HCT116 (cell line): Measurements from ENCODE around the gene MLC1. TPM values are rescaled to one million over a fixed set of nuclear protein-coding genes. Genes with fewer than 3 reads are reported as not detected.

Experiments used
- ATAC-seq: fragments of 200-7000 bp; cut with Tn5 transposase; 2 replicates; pipeline ENCODE4 v1.9.1; 2020; ENCODE audit warnings: mild to moderate bottlenecking, moderate library complexity
- BruUV-seq: library from RNA; stranded (reverse); fragments of 400-500 nt; replicated peaks from 2 replicates; lab custom pipeline; 2021; lab: Mats Ljungman, UMichigan
- CTCF ChIA-PET: fragments of 300-600 bp; sonication (Branson Sonifier 250); formaldehyde crosslinking; loops from one replicate; lab custom pipeline; 2021; ENCODE audit warnings: antibody characterized with exemption; lab: Charles Lee
- POLR2A ChIA-PET: fragments of 300-600, 350-600 bp; sonication (Branson Sonifier 250); formaldehyde crosslinking; loops from one replicate; lab custom pipeline; 2021; ENCODE audit warnings: antibody characterized with exemption; lab: Charles Lee
- RAD21 ChIA-PET, 2 experiments: fragments of 300-600 bp; sonication (Branson Sonifier 250); formaldehyde crosslinking; loops; one replicate each; lab custom pipeline; 2023; ENCODE audit warnings: low total read pairs in 2 of 2; ENCODE audit not compliant: uncharacterized antibody in 2 of 2, unreplicated experiment in 2 of 2, low non-redundant PET in 1 of 2; lab: Charles Lee
- DNase-seq: peaks from one replicate; pipeline ENCODE4 v3.0.0-alpha.2; 2010; ENCODE audit warnings: low read depth, low spot score
- H2AFZ ChIP-seq: fragments of 200-600 bp; shearing (Covaris generic), sonication (generic); 2 replicates; pipeline ENCODE4 v1.6.1; 2017; ENCODE audit warnings: low read depth, mixed run types, mixed read lengths, antibody characterized with exemption, low read length; ENCODE audit not compliant: poor library complexity, severe bottlenecking
- H3K27ac ChIP-seq: 2 replicates; pipeline ENCODE4 v1.5.1; 2012; ENCODE audit warnings: low read depth, low read length
- H3K27me3 ChIP-seq: fragments of 200-600 bp; sonication (generic); 2 replicates; pipeline ENCODE4 v1.6.1; 2016; ENCODE audit warnings: mixed run types, low read length, mixed read lengths; ENCODE audit not compliant: insufficient read depth
- H3K36me3 ChIP-seq, 2 experiments: fragments of 200-500 bp in 1 of 2; fragments of 200-600 bp in 1 of 2; sonication (Bioruptor generic) in 1 of 2; sonication (generic) in 1 of 2; 2 replicates each; pipeline versions ENCODE4 v1.5.1 to v1.6.1; 2014 to 2016; ENCODE audit warnings: low read length in 2 of 2, inconsistent platforms in 1 of 2, mixed read lengths in 1 of 2, mixed run types in 1 of 2; ENCODE audit not compliant: insufficient read depth in 2 of 2, control insufficient read depth in 1 of 2
- H3K4me1 ChIP-seq, 2 experiments: fragments of 200-600 bp in 1 of 2; sonication (generic) in 1 of 2; 2 replicates each; pipeline versions ENCODE4 v1.5.1 to v1.6.1; 2012 to 2017; ENCODE audit warnings: low read length in 2 of 2, inconsistent platforms in 1 of 2, mild to moderate bottlenecking in 1 of 2, mixed read lengths in 1 of 2, mixed run types in 1 of 2, moderate library complexity in 1 of 2; ENCODE audit not compliant: insufficient read depth in 2 of 2, control insufficient read depth in 1 of 2
- H3K4me2 ChIP-seq: fragments of 200-600 bp; sonication (generic); 2 replicates; pipeline ENCODE4 v1.6.1; 2017; ENCODE audit warnings: mixed run types, low read length, mixed read lengths
- H3K4me3 ChIP-seq, 2 experiments: fragments of 200-600 bp in 1 of 2; sonication (generic) in 1 of 2; replicated peaks in 1 of 2; 2 replicates each; pipeline ENCODE4 v1.5.1; 2011 to 2016; ENCODE audit warnings: low read length in 2 of 2, control low read depth in 1 of 2, low read depth in 1 of 2, mild to moderate bottlenecking in 1 of 2, mixed read lengths in 1 of 2, mixed run types in 1 of 2
- H3K79me2 ChIP-seq: fragments of 200-600 bp; sonication (generic); 2 replicates; pipeline ENCODE4 v1.6.1; 2017; ENCODE audit warnings: mild to moderate bottlenecking, mixed run types, low read length, moderate library complexity, mixed read lengths; ENCODE audit not compliant: insufficient read depth
- H3K9ac ChIP-seq: fragments of 200-600 bp; sonication (generic); 2 replicates; pipeline ENCODE4 v1.6.1; 2016; ENCODE audit warnings: low read length, mixed read lengths
- H3K9me2 ChIP-seq: fragments of 200-600 bp; sonication (generic), shearing (Covaris generic); 2 replicates; pipeline ENCODE4 v1.6.1; 2017; ENCODE audit warnings: mixed run types, mild to moderate bottlenecking, moderate library complexity; ENCODE audit not compliant: insufficient read depth
- H3K9me3 ChIP-seq, 2 experiments: fragments of 200-500 bp in 1 of 2; fragments of 200-600 bp in 1 of 2; sonication (Bioruptor generic) in 1 of 2; sonication (generic) in 1 of 2; 2 replicates each; pipeline ENCODE4 v1.6.1; 2014 to 2017; ENCODE audit warnings: low read length in 2 of 2, mixed read lengths in 2 of 2, inconsistent platforms in 1 of 2, low read depth in 1 of 2, mild to moderate bottlenecking in 1 of 2, mixed run types in 1 of 2, moderate library complexity in 1 of 2; ENCODE audit not compliant: control insufficient read depth in 1 of 2, insufficient read depth in 1 of 2
- H4K20me1 ChIP-seq: fragments of 200-600 bp; sonication (generic), shearing (Covaris generic); 2 replicates; pipeline ENCODE4 v1.6.1; 2017; ENCODE audit warnings: mixed run types, mild to moderate bottlenecking, moderate library complexity; ENCODE audit not compliant: insufficient read depth
- CBX3 ChIP-seq: IDR thresholded peaks from 2 replicates; pipeline ENCODE4 v1.6.1; 2012; ENCODE audit warnings: low read depth
- CEBPB ChIP-seq: IDR thresholded peaks from 2 replicates; pipeline ENCODE4 v1.6.1; 2012; ENCODE audit warnings: low read depth
- EGR1 ChIP-seq: IDR thresholded peaks from 2 replicates; pipeline ENCODE4 v1.6.1; 2012; ENCODE audit warnings: low read depth
- ELF1 ChIP-seq: IDR thresholded peaks from 2 replicates; pipeline ENCODE4 v1.6.1; 2012; ENCODE audit warnings: low read depth, borderline replicate concordance
- FOSL1 ChIP-seq: IDR thresholded peaks from 2 replicates; pipeline ENCODE4 v1.6.1; 2012; ENCODE audit warnings: low read depth
- RAD21 ChIP-seq: IDR thresholded peaks from 2 replicates; pipeline ENCODE4 v1.6.1; 2012; ENCODE audit warnings: low read depth, mild to moderate bottlenecking
- SIN3A ChIP-seq: IDR thresholded peaks from 2 replicates; pipeline ENCODE4 v1.6.1; 2012; ENCODE audit warnings: low read depth
- SRF ChIP-seq: IDR thresholded peaks from 2 replicates; pipeline ENCODE4 v1.6.1; 2012; ENCODE audit warnings: low read depth
- TCF7L2 ChIP-seq: IDR thresholded peaks from 2 replicates; pipeline ENCODE4 v1.7.0; 2011; ENCODE audit warnings: borderline replicate concordance, inconsistent platforms; ENCODE audit not compliant: insufficient read depth, insufficient read length; ENCODE audit errors: extremely low read depth
- intact Hi-C: fragments of 100-400 bp; cut with micrococcal nuclease; formaldehyde crosslinking; loops from 2 replicates; pipeline ENCODE4 v1.10.0; 2022
- total RNA-seq: library from RNA; stranded (reverse); gene quantifications from one replicate; pipeline ENCODE4 v1.2.1, GENCODE V29; 2021; ENCODE audit not compliant: unreplicated experiment
- TF ChIP-seq, protein P1 (sequence below): IDR thresholded peaks from 2 replicates; pipeline ENCODE4 v1.6.1; 2011; ENCODE audit warnings: mild to moderate bottlenecking, low read length, moderate library complexity; ENCODE audit not compliant: insufficient replicate concordance; ENCODE audit errors: extremely low read depth

MLC1 gene
- total RNA-seq, 1 experiment from 2014 or later, result not detected

DNA sequence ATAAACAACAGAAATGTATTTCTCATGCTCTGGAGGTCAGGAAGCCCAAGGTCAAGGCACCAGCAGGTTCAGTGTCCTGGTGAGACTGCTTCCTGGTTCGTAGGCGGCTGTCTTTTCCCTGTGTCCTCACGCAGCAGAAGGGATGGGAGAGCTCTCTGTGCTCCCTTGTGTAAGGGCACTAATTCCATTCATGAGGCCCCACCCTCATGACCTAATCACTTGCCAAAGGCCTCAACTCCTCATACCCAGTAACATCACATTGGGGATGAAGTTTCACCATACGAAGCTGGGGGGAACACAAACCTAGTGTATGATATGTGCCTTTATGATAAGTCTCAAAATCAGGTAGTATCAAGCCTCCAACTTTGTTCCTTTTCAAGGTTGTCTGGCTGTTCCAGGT, 46.7 kb upstream of the MLC1 start:
- Histone ChIP-seq H3K9me2 (no peaks in the 10 kb centered on the region), H3K4me2 (no peak overlapping the region), H3K9me3 (no peaks in the 10 kb centered on the region; a peak in 1 of 4 replicates), H3K4me1 (no peaks in the 10 kb centered on the region), H3K27ac (no peak overlapping the region), H3K36me3 (no peaks in the 10 kb centered on the region), H3K27me3 (no peaks in the 10 kb centered on the region), H4K20me1 (no peaks in the 10 kb centered on the region), H3K9ac (no peak overlapping the region), H3K79me2 (no peaks in the 10 kb centered on the region), H3K4me3 (no peak overlapping the region), H2AFZ (no peak overlapping the region)
- RAD21 ChIA-PET, result no interaction called here
- no peak for ATAC-seq
- POLR2A ChIA-PET, result no interaction called here
- no peak for DNase-seq
- intact Hi-C loops, result no loop called here
- no TSS peak for BruUV-seq
- no peak for TF ChIP-seq SIN3A
- TF ChIP-seq, protein P1, sequence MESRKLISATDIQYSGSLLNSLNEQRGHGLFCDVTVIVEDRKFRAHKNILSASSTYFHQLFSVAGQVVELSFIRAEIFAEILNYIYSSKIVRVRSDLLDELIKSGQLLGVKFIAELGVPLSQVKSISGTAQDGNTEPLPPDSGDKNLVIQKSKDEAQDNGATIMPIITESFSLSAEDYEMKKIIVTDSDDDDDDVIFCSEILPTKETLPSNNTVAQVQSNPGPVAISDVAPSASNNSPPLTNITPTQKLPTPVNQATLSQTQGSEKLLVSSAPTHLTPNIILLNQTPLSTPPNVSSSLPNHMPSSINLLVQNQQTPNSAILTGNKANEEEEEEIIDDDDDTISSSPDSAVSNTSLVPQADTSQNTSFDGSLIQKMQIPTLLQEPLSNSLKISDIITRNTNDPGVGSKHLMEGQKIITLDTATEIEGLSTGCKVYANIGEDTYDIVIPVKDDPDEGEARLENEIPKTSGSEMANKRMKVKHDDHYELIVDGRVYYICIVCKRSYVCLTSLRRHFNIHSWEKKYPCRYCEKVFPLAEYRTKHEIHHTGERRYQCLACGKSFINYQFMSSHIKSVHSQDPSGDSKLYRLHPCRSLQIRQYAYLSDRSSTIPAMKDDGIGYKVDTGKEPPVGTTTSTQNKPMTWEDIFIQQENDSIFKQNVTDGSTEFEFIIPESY, result no peak
- TF ChIP-seq RAD21, result no peak
- no peak for TF ChIP-seq TCF7L2
- TF ChIP-seq SRF, result no peak
- no peak for TF ChIP-seq CBX3
- TF ChIP-seq FOSL1, result no peak
- CTCF ChIA-PET, result no interaction called here

- no peak for DNase-seq
- ATAC-seq, result no peak
- Histone ChIP-seq H3K9me3 (no peaks in the 10 kb centered on the region; a peak in 1 of 4 replicates), H3K4me2 (no peak overlapping the region), H3K4me3 (no peak overlapping the region), H3K36me3 (no peaks in the 10 kb centered on the region), H3K9me2 (no peaks in the 10 kb centered on the region), H3K27ac (no peak overlapping the region), H3K4me1 (no peaks in the 10 kb centered on the region), H2AFZ (no peak overlapping the region), H3K79me2 (no peaks in the 10 kb centered on the region), H3K27me3 (no peaks in the 10 kb centered on the region), H3K9ac (no peak overlapping the region), H4K20me1 (no peaks in the 10 kb centered on the region)
- no TSS peak for BruUV-seq
- no peak for TF ChIP-seq ELF1
- no peak for TF ChIP-seq CEBPB
- no peak for TF ChIP-seq EGR1
- no peak for TF ChIP-seq CBX3
- no peak for TF ChIP-seq SRF
- POLR2A ChIA-PET, result no interaction called here
- intact Hi-C loops, result no loop called here
- RAD21 ChIA-PET, result no interaction called here
- CTCF ChIA-PET, result no interaction called here
These were observed 44.0 kb upstream of the MLC1 start for GRCh38 chr22:50129121-50129736.
